ENCODE measurements around the gene ATPAF1.

DNA sequence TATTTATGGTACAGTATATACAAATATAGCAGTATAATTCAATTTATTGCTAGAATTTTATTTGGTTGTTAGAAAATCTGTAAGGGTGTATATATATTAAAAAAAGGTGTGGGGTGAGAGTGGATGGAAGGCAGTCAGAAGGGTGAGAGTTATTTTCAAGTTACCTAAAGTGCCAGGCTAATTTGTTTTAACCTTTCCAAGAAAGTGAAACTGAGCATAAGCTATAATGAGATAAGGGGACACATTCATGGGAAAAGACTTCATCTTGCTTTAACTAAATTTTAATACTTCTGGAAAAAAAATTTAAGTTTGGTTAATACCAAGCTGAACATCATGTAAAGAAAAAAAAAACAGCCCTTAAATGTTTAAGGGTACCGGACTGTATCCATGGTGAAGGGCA is 8.4 kb upstream of the ATPAF1 start:
- TF ChIP-seq POLR2AphosphoS5 (IDR thresholded peaks at IDR 0.05) (no peak), CTCF (IDR thresholded peaks at IDR 0.05) (no peak)

Data from prostate gland (tissue), 2 donors.